Keratinocyte (primary cell): ENCODE results near the gene SLC35G1.

Source experiments
- EZH2 ChIP-seq: IDR thresholded peaks from one replicate; pipeline ENCODE4 v1.6.1; 2012; ENCODE audit warnings: inconsistent platforms, mild to moderate bottlenecking, low read length, moderate library complexity
- TF ChIP-seq, protein P1 (sequence below), 3 experiments: IDR thresholded peaks in 1 of 3; conservative IDR thresholded peaks in 1 of 3; optimal IDR thresholded peaks in 1 of 3; 2 replicates in 2 of 3; 3 replicates in 1 of 3; pipeline versions ENCODE3 to v1.5.1; 2011; ENCODE audit warnings: low read length in 3 of 3, mild to moderate bottlenecking in 3 of 3, moderate library complexity in 2 of 3, control low read depth in 1 of 3, inconsistent platforms in 1 of 3; ENCODE audit not compliant: insufficient read depth in 2 of 3; ENCODE audit errors: extremely low read depth in 1 of 3

DNA sequence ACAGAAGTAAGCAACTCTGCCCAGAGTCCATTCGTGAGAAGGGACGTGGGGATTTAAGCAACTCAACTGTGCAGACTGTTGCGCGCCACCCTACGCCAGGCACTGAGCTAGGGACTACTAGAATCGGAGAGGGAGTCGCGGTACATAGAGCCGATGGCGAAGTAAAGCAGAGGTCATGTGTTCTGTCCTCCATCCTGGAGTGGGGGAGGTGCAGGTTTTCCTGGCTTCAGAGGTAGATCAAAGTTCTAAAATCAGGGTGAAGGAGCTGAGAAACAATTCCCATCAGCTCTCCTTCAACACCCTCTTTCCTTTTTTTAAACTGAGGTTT is 23.2 kb downstream of the SLC35G1 start:
- TF ChIP-seq, protein P1, sequence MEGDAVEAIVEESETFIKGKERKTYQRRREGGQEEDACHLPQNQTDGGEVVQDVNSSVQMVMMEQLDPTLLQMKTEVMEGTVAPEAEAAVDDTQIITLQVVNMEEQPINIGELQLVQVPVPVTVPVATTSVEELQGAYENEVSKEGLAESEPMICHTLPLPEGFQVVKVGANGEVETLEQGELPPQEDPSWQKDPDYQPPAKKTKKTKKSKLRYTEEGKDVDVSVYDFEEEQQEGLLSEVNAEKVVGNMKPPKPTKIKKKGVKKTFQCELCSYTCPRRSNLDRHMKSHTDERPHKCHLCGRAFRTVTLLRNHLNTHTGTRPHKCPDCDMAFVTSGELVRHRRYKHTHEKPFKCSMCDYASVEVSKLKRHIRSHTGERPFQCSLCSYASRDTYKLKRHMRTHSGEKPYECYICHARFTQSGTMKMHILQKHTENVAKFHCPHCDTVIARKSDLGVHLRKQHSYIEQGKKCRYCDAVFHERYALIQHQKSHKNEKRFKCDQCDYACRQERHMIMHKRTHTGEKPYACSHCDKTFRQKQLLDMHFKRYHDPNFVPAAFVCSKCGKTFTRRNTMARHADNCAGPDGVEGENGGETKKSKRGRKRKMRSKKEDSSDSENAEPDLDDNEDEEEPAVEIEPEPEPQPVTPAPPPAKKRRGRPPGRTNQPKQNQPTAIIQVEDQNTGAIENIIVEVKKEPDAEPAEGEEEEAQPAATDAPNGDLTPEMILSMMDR (optimal IDR thresholded peaks at IDR 0.05 in 1 of 3, IDR thresholded peaks at IDR 0.05 in 1 of 3, conservative IDR thresholded peaks at IDR 0.05 in 1 of 3; ENCODE audit: extremely low read depth in 1 of 3, insufficient read depth in 2 of 3, low read length in 3 of 3), result no peak
- no peak for TF ChIP-seq EZH2
